ENCODE data around the gene PHEX. TPM values are rescaled to one million over a fixed set of nuclear protein-coding genes. Genes with fewer than 3 reads are reported as not detected.

Gene PHEX
- total and polyA plus RNA-seq, 3 experiments from 2014 or later: 0.36 to 20.8 (median 20.1) TPM

DNA sequence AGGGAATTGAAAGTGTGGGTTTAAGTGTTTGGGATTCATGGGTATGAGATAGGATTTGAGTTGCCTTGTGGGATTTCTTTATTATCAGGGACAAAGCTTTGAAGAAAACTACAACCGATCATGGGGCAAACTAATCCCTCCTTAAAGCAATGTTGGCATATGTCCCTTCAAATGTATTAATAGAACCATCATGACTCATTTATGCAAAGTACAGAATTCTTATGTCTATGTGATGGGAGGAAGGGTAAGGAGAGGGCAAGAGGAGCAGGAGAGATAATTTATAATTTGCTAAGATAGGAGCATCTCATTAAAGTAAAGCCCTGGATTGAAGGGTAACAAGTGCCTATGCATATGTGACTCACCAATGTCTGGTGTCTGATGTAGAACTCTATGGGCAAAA, 94.2 kb downstream of the PHEX start:
- H3K4me1 Mint-ChIP-seq: no peaks in the 10 kb centered on the region
- POLR2A ChIA-PET: no interaction called here
- no peak overlapping the region for H3K4me3 Mint-ChIP-seq
- H3K36me3 ChIP-seq (ENCODE audit: insufficient read depth, low read length): no peaks in the 10 kb centered on the region
- no peaks in the 10 kb centered on the region for H3K9me3 ChIP-seq (ENCODE audit: low read length)
- peaks cover 3 to 12% of the 10 kb centered on the region in 2 donors for H3K27me3 Mint-ChIP-seq
- H3K27ac Mint-ChIP-seq: no peak overlapping the region
- no peak overlapping the region for H3K27ac ChIP-seq (ENCODE audit: low read depth, low read length)
- H3K4me3 ChIP-seq (ENCODE audit: low read length): no peak overlapping the region
- H3K9me3 Mint-ChIP-seq: no peaks in the 10 kb centered on the region
- no peak for DNase-seq
- no peaks in the 10 kb centered on the region for H3K36me3 Mint-ChIP-seq
- H3K27me3 ChIP-seq (ENCODE audit: insufficient read depth, low read length, poor library complexity, severe bottlenecking): no peaks in the 10 kb centered on the region
- no peaks in the 10 kb centered on the region for H3K4me1 ChIP-seq (ENCODE audit: insufficient read depth, low read length)
- CTCF ChIA-PET: no interaction called here

DNA sequence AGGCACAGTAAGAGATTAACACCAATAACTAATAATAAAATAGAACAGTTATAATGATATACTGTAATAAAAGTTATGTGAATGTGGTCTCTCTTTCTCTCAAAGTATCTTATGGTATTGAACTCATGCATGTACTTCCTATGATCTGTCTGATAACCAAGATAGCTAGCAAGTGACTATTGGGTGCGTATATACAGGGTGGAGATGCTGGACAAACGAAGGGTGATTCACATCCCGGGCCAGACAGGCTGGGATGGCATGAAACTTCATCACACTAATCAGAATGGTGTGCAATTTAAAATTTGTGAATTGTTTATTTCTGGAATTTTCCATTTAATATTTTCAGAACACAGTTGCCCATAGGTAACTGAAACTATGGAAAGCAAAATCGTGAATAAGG, 96.8 kb downstream of the PHEX start:
- no peaks in the 10 kb centered on the region for H3K9me3 ChIP-seq (ENCODE audit: low read length)
- Mint-ChIP-seq H3K9me3 (no peaks in the 10 kb centered on the region), H3K27ac (no peak overlapping the region), H3K4me3 (no peak overlapping the region), H3K27me3 (peaks cover 3 to 13% of the 10 kb centered on the region in 2 donors), H3K4me1 (no peaks in the 10 kb centered on the region), H3K36me3 (no peaks in the 10 kb centered on the region)
- DNase-seq: no peak
- no peak overlapping the region for H3K27ac ChIP-seq (ENCODE audit: low read depth, low read length)
- H3K27me3 ChIP-seq (ENCODE audit: insufficient read depth, low read length, poor library complexity, severe bottlenecking): no peaks in the 10 kb centered on the region
- H3K36me3 ChIP-seq (ENCODE audit: insufficient read depth, low read length): no peaks in the 10 kb centered on the region
- ChIA-PET CTCF (no interaction called here), POLR2A (no interaction called here)
- no peaks in the 10 kb centered on the region for H3K4me1 ChIP-seq (ENCODE audit: insufficient read depth, low read length)
- no peak overlapping the region for H3K4me3 ChIP-seq (ENCODE audit: low read length)

DNA sequence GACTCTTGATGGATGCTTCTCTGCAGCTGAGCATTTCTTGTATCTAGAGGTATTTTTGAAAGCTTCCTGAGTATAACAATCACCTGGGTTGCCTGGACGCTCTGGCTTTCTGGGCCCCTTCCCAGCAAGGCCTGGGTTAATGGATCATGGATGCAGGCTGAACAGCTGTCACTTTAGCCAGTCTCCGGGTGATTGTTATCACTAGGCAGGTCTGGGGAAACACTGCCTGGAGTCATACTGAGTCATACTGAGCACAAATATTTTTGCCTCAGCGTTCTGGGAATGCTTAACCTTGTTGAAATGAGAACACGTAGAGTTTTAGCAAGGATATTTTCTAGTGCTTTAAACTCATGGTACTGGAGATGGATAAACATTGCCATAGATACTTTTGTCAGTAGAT, 102.6 kb downstream of the PHEX start:
- Mint-ChIP-seq H3K36me3 (peaks cover 0 to 2% (median 0%) of the 10 kb centered on the region in 3 donors), H3K27me3 (peaks cover 3 to 14% of the 10 kb centered on the region in 2 donors), H3K9me3 (no peaks in the 10 kb centered on the region), H3K4me3 (no peak overlapping the region), H3K4me1 (peaks cover 7 to 9% (median 7%) of the 10 kb centered on the region in 3 donors), H3K27ac (no peak overlapping the region)
- H3K9me3 ChIP-seq (ENCODE audit: low read length): no peaks in the 10 kb centered on the region
- no peaks in the 10 kb centered on the region for H3K4me1 ChIP-seq (ENCODE audit: insufficient read depth, low read length)
- H3K27ac ChIP-seq (ENCODE audit: low read depth, low read length): no peak overlapping the region
- H3K27me3 ChIP-seq (ENCODE audit: insufficient read depth, low read length, poor library complexity, severe bottlenecking): no peaks in the 10 kb centered on the region
- ChIA-PET CTCF (no interaction called here), POLR2A (no interaction called here)
- DNase-seq: no peak
- no peaks in the 10 kb centered on the region for H3K36me3 ChIP-seq (ENCODE audit: insufficient read depth, low read length)
- no peak overlapping the region for H3K4me3 ChIP-seq (ENCODE audit: low read length)

DNA sequence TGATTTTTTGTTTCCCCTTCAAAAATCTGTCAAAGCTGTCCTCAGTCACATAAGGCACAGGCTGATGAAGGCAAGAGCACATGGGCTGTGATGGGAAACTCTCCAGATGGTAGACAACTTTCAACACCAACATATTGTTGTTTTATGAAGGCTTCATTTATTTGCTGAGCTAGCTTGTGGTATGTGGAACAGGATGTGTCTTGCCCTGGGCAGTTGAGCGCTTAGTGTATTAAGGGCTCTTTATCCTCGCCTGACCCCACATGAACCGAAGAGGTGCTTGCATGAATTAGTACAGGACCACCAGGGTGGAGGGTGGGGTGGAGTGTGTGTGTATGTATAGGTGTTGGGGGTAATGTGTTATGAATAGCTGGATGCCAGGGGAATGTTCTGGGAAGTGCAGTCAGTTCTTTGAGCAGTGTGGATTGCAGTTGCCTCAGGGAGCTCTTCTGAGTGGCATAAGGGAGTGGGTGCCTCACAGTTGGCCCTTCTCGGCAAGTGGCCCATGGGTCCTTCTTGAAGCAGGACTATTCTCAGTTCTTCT, 103.1 kb downstream of the PHEX start:
- no peaks in the 10 kb centered on the region for H3K9me3 ChIP-seq (ENCODE audit: low read length)
- Mint-ChIP-seq H3K36me3 (peaks cover 0 to 2% (median 0%) of the 10 kb centered on the region in 3 donors), H3K4me3 (no peak overlapping the region), H3K9me3 (no peaks in the 10 kb centered on the region), H3K4me1 (peaks cover 7 to 9% (median 7%) of the 10 kb centered on the region in 3 donors), H3K27me3 (peaks cover 3 to 14% of the 10 kb centered on the region in 2 donors), H3K27ac (no peak overlapping the region)
- no peak overlapping the region for H3K4me3 ChIP-seq (ENCODE audit: low read length)
- H3K27ac ChIP-seq (ENCODE audit: low read depth, low read length): no peak overlapping the region
- POLR2A ChIA-PET: no interaction called here
- CTCF ChIA-PET: interaction anchor here (0.7 to 1.4 kb wide), 5 partner anchors 23 to 1767 kb away, joined by 3 to 4 read pairs (median 4); no protein-coding TSS in a partner anchor
- DNase-seq: no peak
- H3K27me3 ChIP-seq (ENCODE audit: insufficient read depth, low read length, poor library complexity, severe bottlenecking): no peaks in the 10 kb centered on the region
- no peaks in the 10 kb centered on the region for H3K4me1 ChIP-seq (ENCODE audit: insufficient read depth, low read length)
- H3K36me3 ChIP-seq (ENCODE audit: insufficient read depth, low read length): no peaks in the 10 kb centered on the region

DNA sequence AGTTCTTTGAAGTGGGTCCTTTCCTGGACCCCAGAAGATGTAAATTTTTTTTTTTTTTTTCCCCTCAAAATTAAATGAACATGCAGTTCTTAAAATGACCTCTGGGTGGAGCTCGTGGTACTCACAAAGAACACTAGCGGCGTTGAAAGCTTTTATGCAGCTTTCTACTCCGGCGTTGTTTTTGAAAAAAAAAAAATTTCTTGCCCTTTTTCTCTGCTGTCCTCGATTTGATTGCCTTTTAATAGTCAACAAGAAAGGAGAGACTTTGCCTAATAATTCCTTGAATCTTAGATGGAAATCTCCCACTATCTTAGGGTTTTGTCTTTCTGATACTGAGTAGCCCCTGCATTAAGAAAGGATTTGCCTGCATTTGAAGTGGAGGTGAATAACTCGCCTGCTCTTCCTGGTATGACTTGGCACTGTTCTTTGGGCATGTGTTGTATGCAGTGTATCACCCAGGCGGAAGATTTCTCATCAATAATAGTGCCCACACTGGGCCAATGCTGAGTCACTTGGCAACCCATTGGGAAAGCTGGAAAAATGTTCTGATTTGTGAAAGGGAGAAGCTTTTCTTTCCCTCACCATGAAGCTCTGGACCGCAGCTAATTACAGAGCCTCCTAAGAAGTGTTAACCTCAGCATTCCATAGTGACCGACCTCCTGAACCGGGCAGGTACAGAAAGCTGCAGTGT, 104.0 kb downstream of the PHEX start:
- no peak overlapping the region for H3K4me3 ChIP-seq (ENCODE audit: low read length)
- ChIA-PET POLR2A (no interaction called here), CTCF (interaction anchor here (0.6 to 1.6 kb wide), 10 partner anchors 13 to 1766 kb away, joined by 3 to 4 read pairs (median 3); no protein-coding TSS in a partner anchor)
- Mint-ChIP-seq H3K4me1 (peaks cover 7 to 9% (median 7%) of the 10 kb centered on the region in 3 donors), H3K4me3 (peak overlapping the region in 5 of 7 donors; percentile 12 to 81 (median 57)), H3K27me3 (peaks cover 0 to 11% of the 10 kb centered on the region in 2 donors), H3K9me3 (no peaks in the 10 kb centered on the region), H3K27ac (no peak overlapping the region), H3K36me3 (peaks cover 0 to 2% (median 0%) of the 10 kb centered on the region in 3 donors)
- no peaks in the 10 kb centered on the region for H3K27me3 ChIP-seq (ENCODE audit: insufficient read depth, low read length, poor library complexity, severe bottlenecking)
- peak in 2 of 5 donors; percentile 16 to 31 for DNase-seq
- H3K27ac ChIP-seq (ENCODE audit: low read depth, low read length): no peak overlapping the region
- no peaks in the 10 kb centered on the region for H3K4me1 ChIP-seq (ENCODE audit: insufficient read depth, low read length)
- H3K9me3 ChIP-seq (ENCODE audit: low read length): no peaks in the 10 kb centered on the region
- H3K36me3 ChIP-seq (ENCODE audit: insufficient read depth, low read length): no peaks in the 10 kb centered on the region

DNA sequence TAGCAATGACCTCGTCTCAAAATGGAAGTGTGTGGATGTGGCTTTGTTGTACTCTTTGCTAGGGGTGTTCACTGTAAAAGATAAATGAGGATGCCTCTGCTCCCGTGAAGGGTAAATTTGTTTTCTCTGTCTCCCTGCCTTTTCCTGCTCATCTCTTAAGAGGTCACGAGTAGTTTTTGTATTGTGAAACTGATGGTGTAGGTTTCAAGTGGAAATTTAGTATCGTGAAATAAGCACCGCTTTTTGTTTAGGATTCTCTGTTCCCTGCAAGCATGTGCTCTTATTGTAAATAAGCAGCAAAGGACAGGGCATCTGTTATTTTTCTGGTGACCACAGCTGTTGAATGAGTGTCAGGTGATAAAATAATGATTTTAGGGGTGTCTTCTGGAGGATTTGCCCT, 104.6 kb downstream of the PHEX start:
- H3K4me3 Mint-ChIP-seq: peak overlapping the region in 1 of 7 donors; percentile 65
- H3K27ac Mint-ChIP-seq: no peak overlapping the region
- H3K9me3 Mint-ChIP-seq: no peaks in the 10 kb centered on the region
- no peaks in the 10 kb centered on the region for H3K27me3 ChIP-seq (ENCODE audit: insufficient read depth, low read length, poor library complexity, severe bottlenecking)
- no peak overlapping the region for H3K27ac ChIP-seq (ENCODE audit: low read depth, low read length)
- ChIA-PET POLR2A (no interaction called here), CTCF (interaction anchor here (1.2 to 1.6 kb wide), 2 partner anchors 13 to 83 kb away, joined by 3 read pairs; no protein-coding TSS in a partner anchor)
- no peaks in the 10 kb centered on the region for H3K4me1 ChIP-seq (ENCODE audit: insufficient read depth, low read length)
- H3K27me3 Mint-ChIP-seq: peaks cover 0 to 11% of the 10 kb centered on the region in 2 donors
- H3K4me1 Mint-ChIP-seq: peaks cover 7 to 9% (median 7%) of the 10 kb centered on the region in 3 donors
- no peak overlapping the region for H3K4me3 ChIP-seq (ENCODE audit: low read length)
- peaks cover 0 to 2% (median 0%) of the 10 kb centered on the region in 3 donors for H3K36me3 Mint-ChIP-seq
- no peaks in the 10 kb centered on the region for H3K9me3 ChIP-seq (ENCODE audit: low read length)
- no peaks in the 10 kb centered on the region for H3K36me3 ChIP-seq (ENCODE audit: insufficient read depth, low read length)
- no peak for DNase-seq

DNA sequence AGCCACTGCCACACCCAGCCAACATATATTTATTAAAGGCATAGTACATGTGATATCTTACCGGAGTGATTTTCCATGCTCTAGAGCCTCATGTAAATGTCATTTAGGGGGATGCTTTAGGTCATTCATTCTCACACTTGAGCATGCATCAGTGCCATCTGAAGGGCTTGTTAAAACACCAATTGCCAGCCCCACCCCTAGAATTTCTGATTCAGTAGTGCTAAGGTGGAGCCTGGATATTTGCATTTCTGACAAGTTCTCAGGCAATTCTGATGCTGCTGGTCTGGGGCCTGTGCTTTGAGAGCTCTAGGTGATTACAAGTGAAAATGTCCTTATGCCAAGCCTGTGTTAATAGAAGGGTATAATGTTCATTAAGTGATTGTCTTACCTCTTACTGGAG, 107.7 kb downstream of the PHEX start:
- H3K27ac ChIP-seq (ENCODE audit: low read depth, low read length): no peak overlapping the region
- POLR2A ChIA-PET: no interaction called here
- H3K9me3 Mint-ChIP-seq: no peaks in the 10 kb centered on the region
- H3K27ac Mint-ChIP-seq: no peak overlapping the region
- H3K4me1 ChIP-seq (ENCODE audit: insufficient read depth, low read length): no peaks in the 10 kb centered on the region
- no peak for DNase-seq
- CTCF ChIA-PET: no interaction called here
- no peaks in the 10 kb centered on the region for H3K36me3 ChIP-seq (ENCODE audit: insufficient read depth, low read length)
- peaks cover 0 to 2% (median 0%) of the 10 kb centered on the region in 3 donors for H3K36me3 Mint-ChIP-seq
- no peak overlapping the region for H3K4me3 ChIP-seq (ENCODE audit: low read length)
- no peaks in the 10 kb centered on the region for H3K27me3 ChIP-seq (ENCODE audit: insufficient read depth, low read length, poor library complexity, severe bottlenecking)
- H3K9me3 ChIP-seq (ENCODE audit: low read length): no peaks in the 10 kb centered on the region
- H3K27me3 Mint-ChIP-seq: peaks cover 0 to 9% of the 10 kb centered on the region in 2 donors
- H3K4me1 Mint-ChIP-seq: peaks cover 7 to 9% (median 7%) of the 10 kb centered on the region in 3 donors
- H3K4me3 Mint-ChIP-seq: no peak overlapping the region

DNA sequence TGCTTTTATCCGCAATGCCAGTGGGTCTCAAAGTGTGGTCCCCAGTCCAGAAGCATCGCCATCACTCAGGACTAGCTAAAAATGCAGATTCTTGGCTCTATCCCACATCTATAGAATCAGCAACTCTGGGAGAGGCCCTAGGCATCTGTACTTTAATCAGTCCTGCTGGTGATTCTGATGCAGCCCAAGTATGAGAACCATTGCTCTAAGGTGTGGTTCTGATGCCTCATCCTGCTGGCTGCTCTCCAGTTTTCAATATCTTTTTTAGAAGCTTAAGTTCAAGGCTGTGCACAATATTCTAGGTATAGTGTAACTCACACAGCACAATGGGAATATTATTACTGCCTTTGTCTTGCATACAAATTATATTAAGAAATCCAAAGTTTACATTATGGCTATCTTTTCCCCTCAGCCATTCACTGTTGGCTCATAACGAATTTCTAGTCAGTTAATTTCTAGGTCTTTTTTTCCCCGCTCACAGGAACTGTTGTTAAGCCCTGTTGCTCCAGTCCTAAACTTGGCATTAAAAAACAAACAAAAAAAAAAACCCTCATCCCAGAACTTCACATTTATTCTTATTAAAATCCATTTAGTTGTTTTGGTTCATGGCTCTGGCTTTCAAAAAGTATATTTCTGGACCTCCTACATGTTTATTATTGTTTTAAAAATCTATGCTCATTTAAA, 109.1 kb downstream of the PHEX start:
- Histone ChIP-seq H3K4me1 (ENCODE audit: insufficient read depth, low read length) (no peaks in the 10 kb centered on the region), H3K36me3 (ENCODE audit: insufficient read depth, low read length) (no peaks in the 10 kb centered on the region), H3K9me3 (ENCODE audit: low read length) (no peaks in the 10 kb centered on the region), H3K27me3 (ENCODE audit: insufficient read depth, low read length, poor library complexity, severe bottlenecking) (no peaks in the 10 kb centered on the region), H3K27ac (ENCODE audit: low read depth, low read length) (no peak overlapping the region), H3K4me3 (ENCODE audit: low read length) (no peak overlapping the region)
- POLR2A ChIA-PET: no interaction called here
- no peaks in the 10 kb centered on the region for H3K9me3 Mint-ChIP-seq
- H3K27ac Mint-ChIP-seq: no peak overlapping the region
- H3K27me3 Mint-ChIP-seq: peaks cover 0 to 3% of the 10 kb centered on the region in 2 donors
- H3K36me3 Mint-ChIP-seq: peaks cover 0 to 2% (median 0%) of the 10 kb centered on the region in 3 donors
- CTCF ChIA-PET: no interaction called here
- no peak overlapping the region for H3K4me3 Mint-ChIP-seq
- DNase-seq: no peak
- H3K4me1 Mint-ChIP-seq: peaks cover 5% of the 10 kb centered on the region in 3 donors
